Right ventricle myocardium inferior (tissue), 1 donor: ENCODE data around the gene ASPDH. TPM values are rescaled to one million over a fixed set of nuclear protein-coding genes. Genes with fewer than 3 reads are reported as not detected.

Source experiments
- ATAC-seq: fragments of 200-7000 bp; cut with Tn5 transposase; one replicate; pipeline ENCODE4 v1.9.1; 2020; ENCODE audit warnings: mild to moderate bottlenecking, moderate library complexity
- DNase-seq: peaks from one replicate; pipeline ENCODE4 v3.0.0; 2021; ENCODE audit errors: missing footprints
- intact Hi-C: fragments of 100-400 bp; cut with DNase I; formaldehyde crosslinking; loops from one replicate; pipeline ENCODE4 v1.11.0; 2022
- long read RNA-seq: library from polyadenylated mRNA; unstranded; transcript quantifications from one replicate; pipeline ENCODE4 v2.0.0, GENCODE V29; 2021
- total RNA-seq: library from RNA; stranded (reverse); fragmentation: NEBNext Ultra II Directional; extraction: Animal tissue kit (Norgen Biotek cat#: 25700); gene quantifications from one replicate; pipeline ENCODE4 v1.2.1, GENCODE V29; 2021
- donor health status: DM: no; HTN: yes; CAD: no; lungs with severe emphysema.

The ASPDH gene
- not detected for total RNA-seq
- long read RNA-seq = 0 reads

DNA sequence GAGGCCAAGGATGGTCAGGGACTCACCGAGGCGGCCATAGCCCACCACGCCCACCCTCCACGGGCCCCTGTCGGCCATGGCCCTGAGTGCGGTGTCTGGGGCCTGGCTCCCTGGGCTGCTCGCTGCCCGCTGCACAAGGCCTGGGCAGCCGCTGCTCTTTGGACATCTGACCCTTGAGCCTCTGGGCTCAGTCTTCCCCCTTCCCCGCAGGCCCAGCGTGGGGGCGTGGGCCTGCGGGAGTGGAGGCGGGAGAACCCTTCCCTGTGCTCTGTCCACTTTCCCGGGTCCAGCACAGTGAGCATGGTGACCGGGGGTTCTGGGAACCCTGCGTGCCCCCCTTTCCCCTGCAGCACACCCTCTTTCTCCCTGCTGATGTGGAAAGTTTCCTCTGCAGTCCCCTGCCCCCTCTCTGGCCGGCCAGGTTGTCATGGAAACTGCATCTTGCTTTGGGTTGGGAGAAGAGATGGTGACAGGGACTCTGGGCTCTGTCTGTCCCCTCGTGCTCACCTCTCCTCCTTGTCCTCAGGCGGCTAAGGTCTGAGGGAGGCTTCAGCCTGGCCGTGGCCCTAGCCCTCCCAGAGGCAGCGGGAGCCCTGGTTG, at the start of gene ASPDH:
Gene ASPDH (minus strand): TSS at position 168 of the 600 bp plus-strand sequence. CDS start 90 bp downstream, at position 78.
- no peak for DNase-seq
- intact Hi-C loops = no loop called here
- ATAC-seq = no peak

DNA sequence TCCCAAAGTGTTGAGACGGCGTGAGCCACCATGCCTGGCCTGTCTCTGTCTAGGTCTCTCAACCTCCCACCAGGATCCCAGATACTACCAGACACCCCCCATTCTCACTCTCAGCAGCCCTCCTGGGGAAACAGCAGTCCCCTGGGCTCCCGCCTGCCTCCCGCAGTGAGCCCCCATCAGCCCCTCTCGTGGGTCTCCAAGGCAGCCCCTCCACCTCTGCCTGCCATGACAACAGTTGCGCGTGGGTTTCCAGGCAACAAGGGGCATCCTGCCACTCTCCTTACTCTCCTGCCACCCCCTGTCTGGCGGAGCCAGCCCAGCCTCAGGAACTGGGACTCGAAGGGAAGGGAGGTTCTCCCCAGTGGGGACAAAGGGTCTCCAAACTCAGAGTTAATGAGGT, 49.3 kb upstream of the ASPDH start:
- intact Hi-C loops = no loop called here
- ATAC-seq = no peak
- no peak for DNase-seq

DNA sequence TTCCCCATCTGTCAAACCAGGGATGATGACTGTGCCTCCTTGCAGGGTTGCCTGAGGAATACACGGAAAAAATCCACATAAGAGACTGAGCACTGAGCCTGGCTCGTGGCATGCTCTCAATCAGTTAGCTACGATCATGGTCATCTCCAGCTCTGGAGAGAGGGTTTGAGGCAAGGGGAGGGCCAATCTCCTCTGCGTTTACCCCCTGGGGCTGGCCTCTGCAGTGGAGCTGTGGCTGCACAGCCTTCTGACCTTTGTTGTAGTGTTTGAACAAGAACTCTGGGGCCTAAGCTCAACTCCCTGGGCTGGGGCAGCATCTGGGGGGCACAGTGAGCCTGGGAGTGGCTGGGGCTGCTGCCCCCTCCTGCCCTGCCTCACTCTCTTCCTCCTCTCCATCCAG, 48.6 kb upstream of the ASPDH start:
- intact Hi-C loops = no loop called here
- no peak for ATAC-seq
- DNase-seq = no peak

DNA sequence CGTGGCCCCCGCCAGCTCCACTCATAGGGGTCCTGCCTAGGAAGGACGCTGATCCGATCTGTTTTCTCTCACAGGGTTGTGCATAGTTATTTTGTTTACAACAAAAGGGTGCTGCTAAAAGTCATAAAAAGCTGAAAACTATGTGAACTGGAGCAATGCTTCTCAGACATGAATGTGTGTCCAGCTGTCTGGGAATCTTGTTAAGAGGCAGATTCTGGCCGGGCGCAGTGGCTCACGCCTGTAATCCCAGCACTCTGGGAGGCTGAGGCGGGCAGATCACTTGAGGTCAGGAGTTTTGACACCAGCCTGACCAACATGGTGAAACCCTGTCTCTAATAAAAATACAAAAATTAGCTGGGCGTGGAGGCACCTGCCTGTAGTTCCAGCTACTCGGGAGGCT, 45.9 kb upstream of the ASPDH start:
- DNase-seq = no peak
- intact Hi-C loops = loop anchor here (10.0 kb wide), 1 partner anchor 85 kb away; the partner anchor contains the start of genes EMC10 and GARIN5A
- ATAC-seq = no peak

DNA sequence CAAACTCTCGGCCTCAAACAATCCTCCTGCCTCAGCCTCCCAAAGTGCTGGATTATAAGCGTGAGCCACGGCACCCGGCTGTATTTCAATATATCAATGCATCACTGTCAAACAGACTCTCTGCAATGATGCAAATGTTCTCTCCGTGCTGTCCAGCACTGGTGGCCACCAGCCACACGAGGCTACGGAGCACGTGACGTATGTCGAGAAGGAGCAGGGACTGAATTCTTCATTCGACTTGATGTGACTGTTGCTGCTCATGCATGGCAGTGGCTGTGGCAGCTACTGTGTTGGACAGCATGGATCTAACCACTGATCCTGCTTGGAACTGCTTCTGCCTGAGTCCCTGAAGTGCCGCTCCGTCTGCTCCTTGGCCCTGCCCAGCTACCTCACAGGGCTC, 44.7 kb upstream of the ASPDH start:
- no peak for DNase-seq
- intact Hi-C loops = loop anchor here (10.0 kb wide), 1 partner anchor 84 kb away; the partner anchor contains the start of genes EMC10 and GARIN5A
- no peak for ATAC-seq

DNA sequence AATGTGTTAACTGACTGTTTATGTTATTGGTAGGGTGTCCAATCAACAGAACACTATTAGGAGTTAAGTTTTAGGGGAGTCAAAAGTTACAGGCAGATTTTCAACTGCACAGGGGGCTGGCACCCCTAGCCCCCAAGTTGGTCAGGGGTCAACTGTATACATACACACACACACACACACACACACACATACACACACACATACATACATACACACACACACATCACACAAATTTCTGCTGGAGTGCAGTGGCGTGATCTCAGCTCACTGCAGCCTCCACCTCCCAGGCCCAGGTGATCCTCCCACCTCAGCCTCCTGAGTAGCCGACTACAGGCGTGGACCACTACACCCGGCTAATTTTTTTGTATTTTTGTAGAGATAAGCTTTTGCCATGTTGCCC, 44.3 kb upstream of the ASPDH start:
- intact Hi-C loops = loop anchor here (10.0 kb wide), 1 partner anchor 83 kb away; the partner anchor contains the start of genes EMC10 and GARIN5A
- ATAC-seq = no peak

DNA sequence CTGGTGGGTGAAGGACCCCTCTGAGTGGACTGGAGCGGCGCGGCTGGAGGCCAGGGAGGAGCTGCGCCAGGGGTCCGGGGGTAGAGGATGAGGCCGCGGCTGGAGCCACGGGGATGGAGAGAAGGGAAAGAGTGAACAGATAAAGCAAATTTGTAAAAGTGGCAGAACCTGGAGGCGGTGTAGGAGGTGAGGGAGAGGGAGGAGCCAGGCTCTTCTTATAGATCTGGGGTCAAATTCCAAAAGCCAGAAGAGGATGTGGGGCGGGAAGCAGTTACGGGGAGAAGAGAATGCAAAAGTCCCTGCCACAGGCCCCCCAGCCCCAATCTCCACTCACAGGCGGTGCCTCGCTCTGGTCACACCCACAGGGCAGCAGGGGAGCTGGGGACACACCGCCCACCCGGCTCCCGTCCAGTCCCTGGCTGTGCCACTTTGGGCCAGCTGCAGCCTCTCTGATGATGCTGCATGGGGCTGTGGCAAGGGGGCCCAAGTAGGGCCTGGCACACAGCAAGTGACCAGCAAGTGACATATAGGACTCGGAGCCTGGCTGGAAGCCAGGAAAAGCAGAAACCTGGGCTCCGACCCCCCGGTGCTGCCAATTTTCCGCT, 43.4 kb upstream of the ASPDH start:
- ATAC-seq (no peak), DNase-seq (no peak)
- intact Hi-C loops = loop anchor here (10.0 kb wide), 1 partner anchor 82 kb away; the partner anchor contains the start of genes EMC10 and GARIN5A

More for the DNA sequence above, 44.3 kb upstream of the ASPDH start:
- no peak for DNase-seq

DNA sequence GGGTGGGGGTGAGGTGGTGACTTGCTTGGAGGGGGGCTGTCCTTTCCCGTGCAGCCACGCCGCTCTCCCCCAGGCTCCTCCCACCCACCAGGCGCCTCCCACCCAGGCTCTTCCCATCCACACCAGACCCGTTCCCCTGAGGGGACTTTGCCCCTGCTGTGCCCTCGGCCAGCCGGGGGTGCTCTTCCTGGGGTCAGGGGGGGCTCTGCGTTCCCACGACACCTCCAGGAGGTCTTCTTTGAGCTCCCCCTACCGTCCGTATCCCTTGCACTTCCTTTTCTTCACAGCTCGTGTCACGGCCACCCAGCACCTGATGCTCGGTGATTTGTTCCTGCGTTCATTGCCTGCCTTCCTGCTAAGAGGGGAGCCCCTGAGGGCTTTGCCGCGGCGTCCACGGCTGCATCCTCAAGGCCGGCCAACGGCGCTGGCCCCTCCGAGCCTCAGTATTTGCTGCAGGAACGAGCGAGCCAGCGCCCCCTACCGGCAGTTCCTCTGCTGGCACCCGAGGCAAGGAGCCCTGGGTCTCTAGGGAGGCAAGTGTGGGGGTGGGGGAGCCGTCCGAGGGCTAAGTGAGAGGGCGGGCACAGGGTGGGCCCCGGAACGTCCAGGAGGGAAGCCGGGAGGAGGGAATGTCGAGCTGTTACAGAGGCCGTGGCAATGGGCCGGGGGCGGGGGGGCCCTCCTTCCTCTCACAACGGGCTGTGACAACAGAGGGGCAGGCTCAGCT, 42.7 kb upstream of the ASPDH start:
- intact Hi-C loops = loop anchor here (10.0 kb wide), 1 partner anchor 82 kb away; the partner anchor contains the start of genes EMC10 and GARIN5A
- DNase-seq (peak; percentile 84), ATAC-seq (peak; percentile 70)

DNA sequence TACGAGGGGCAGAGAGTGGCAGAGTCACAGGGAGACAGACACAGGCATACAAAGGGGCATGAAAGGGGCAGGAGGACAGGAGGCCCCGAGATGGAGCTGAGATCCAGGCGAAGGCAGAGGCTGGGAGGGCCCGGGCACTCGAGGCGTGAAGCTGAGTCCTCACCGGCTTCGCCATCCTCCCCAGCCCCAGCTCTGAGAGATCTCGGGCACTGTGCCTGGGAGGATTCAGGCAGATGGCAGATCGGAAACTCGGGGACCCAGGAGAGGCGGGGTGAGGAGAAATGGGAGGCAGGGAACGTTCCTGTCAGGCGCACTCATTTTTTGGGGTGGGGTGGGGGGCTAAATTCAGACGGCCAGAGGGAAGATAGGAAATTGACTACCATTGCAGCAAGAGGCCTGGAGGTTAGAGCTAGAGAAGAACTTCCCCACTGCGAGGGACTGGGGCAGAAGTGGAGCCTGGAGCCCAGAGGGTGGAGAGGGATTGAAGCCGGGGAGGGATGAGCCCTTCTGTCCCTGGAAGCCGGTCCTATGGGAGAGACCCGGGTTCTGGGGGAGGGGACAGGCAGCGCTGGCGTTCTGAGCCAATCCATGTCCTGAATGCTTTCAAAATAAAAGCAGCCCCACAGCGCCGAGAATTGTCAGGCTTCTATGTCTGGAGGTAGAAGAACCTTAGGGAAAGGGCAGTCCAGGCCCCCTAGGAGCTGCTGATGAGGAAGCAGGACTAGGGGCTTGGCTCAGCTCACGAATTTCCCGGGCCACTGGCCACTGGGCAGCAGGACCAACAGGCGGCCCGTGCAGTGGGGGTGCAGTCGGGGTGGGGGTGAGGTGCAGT, 42.0 kb upstream of the ASPDH start:
- ATAC-seq (no peak), DNase-seq (no peak)
- intact Hi-C loops = loop anchor here (10.0 kb wide), 1 partner anchor 81 kb away; the partner anchor contains the start of genes EMC10 and GARIN5A

DNA sequence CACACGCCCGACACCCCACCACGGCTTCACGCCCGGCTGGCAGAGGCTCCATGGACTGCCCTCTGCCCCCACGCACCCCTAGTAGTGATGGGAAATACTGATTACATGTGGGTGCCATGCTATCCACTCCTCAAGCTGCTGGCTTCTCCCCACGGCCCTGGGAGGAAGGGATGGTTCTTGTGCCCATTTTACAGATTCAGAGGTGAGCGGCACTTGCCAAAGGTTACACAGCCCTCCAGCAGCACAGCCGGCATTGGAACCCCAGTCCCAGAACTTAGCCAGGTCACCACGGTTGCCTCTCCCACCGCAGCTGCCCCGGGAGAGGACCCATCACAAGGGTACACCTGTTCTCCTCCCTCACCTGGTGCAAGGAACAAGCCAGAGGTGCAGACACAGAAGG, 41.3 kb upstream of the ASPDH start:
- intact Hi-C loops = loop anchor here (10.0 kb wide), 1 partner anchor 80 kb away; the partner anchor contains the start of genes EMC10 and GARIN5A
- no peak for ATAC-seq
- DNase-seq = no peak

DNA sequence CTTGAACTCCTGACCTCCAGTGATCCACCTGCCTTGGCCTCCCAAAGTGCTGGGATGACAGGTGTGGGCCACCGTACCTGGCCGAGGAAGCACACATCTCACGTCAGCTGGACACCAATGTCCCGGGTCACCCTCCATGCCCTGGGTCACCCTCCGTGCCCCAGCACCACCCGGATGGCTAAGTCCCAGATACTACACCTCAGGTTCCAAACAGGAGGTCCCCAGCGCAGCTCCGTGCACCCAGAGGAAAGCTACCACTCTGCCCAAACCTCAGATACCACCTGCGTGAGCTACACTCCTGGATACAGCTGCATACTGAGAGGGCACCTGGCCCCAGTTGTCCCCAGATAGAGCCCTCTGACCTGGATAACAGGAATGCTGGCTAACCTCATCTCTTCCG, 40.5 kb upstream of the ASPDH start:
- no peak for ATAC-seq
- intact Hi-C loops = loop anchor here (10.0 kb wide), 1 partner anchor 79 kb away; the partner anchor contains the start of genes EMC10 and GARIN5A
- no peak for DNase-seq

DNA sequence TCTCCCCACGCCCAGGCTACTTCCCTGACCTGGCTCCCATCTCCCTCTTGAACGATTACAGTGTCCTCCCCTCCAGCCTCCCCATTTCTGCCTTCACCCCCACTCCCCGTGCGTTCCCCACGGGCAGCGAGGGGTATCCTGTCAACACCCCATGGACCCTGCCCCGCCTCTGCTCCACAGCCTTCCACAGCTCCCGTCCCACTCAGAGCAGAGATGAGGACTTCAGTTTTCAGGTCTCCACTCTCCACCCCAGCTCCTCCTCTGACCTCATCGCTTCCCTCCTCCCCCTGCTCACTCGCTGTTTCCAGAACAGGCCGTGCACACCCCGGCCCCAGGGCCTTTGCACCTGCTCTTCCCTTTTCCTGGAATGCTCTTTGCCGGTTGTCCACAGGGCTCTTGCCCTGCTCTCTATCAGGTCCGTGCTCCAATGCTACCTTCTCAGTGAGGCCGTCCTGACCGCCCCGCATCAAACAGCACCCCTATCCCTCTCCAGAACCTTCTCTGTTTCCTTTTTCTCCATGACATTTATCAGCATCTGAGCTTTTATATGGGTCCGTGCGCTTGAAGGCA, 39.5 kb upstream of the ASPDH start:
- intact Hi-C loops = loop anchor here (10.0 kb wide), 1 partner anchor 78 kb away; the partner anchor contains the start of genes EMC10 and GARIN5A
- DNase-seq (no peak), ATAC-seq (no peak)

DNA sequence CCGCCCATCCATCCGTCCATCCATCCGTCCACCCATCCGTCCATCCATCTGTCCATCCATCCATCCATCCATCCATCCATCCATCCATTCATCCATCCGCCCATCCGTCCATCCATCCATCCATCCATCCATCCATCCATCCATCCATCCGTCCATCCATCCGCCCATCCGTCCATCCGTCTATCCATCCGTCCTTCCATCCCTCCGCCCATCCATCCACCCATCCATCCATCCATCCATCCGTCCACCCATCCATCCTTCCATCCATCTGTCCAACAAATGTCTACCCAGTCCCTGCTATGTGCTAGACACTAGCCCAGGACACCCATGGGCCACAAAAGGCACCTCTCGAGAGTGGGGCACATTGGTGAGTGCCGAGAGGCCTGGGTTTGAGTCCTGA, 38.8 kb upstream of the ASPDH start:
- intact Hi-C loops = loop anchor here (10.0 kb wide), 1 partner anchor 78 kb away; the partner anchor contains the start of genes EMC10 and GARIN5A
- DNase-seq (no peak), ATAC-seq (no peak)

DNA sequence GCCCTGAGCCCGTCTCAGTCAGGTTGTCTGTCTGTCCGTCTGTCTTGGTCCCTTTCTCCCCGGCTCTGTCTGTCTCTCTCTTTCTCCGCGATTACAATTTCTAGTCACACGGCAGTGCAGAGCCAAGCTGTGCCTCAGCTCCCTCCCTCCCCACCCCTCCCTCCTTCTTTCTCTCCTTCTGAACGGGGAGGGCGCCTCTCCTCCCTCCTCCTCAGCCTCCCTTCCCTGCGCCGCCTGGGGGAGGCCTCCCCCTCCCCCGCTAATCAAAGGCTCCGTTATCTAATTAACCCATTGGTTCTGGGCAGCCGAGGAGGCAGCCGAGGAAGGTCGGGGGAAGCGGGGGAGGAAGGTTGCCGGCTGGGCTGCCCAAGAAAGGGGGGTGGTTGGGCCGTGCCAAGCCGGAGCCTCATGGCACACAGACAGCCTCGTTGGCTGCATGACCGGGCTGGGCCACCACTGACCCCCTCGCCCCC, 38.0 kb upstream of the ASPDH start:
- intact Hi-C loops = loop anchor here (10.0 kb wide), 1 partner anchor 77 kb away; the partner anchor contains the start of genes EMC10 and GARIN5A
- no peak for ATAC-seq

DNA sequence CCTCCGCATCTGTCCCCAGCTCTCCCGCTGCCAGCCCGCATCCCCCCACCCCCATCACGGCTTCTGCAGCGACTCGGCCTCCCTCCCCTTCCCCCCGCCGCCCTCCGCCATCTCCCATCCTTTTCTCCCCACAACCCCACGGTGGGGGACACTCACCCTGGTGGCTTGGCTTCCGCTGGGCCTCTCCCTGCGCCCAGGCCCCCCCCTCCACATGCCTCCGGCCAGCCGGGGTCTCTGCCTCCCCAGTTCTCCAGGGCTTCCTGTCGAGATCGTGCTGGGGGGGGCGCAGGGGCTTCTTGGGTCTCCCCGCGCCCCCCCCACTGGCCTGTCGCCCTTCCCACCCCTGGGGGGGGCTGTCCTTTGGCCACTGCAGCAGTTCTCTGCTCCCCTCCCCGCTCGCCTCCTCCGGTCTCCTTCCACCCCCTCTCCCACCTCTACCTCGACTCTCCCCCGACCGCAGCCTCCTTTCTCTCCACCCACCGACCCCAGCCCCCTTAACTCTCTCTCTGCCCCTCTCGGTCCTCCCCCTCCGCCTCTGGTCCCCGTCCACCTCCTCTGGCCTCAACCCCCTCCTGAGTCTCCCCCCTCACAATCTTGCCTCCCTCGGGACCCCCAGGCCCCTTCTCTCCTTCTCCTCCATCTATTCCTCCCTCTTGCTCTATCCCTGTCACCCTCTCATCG, 37.5 kb upstream of the ASPDH start:
- ATAC-seq = no peak
- DNase-seq = no peak
- intact Hi-C loops = loop anchor here (10.0 kb wide), 1 partner anchor 76 kb away; the partner anchor contains the start of genes EMC10 and GARIN5A

More for the DNA sequence above, 38.0 kb upstream of the ASPDH start:
- DNase-seq = no peak

DNA sequence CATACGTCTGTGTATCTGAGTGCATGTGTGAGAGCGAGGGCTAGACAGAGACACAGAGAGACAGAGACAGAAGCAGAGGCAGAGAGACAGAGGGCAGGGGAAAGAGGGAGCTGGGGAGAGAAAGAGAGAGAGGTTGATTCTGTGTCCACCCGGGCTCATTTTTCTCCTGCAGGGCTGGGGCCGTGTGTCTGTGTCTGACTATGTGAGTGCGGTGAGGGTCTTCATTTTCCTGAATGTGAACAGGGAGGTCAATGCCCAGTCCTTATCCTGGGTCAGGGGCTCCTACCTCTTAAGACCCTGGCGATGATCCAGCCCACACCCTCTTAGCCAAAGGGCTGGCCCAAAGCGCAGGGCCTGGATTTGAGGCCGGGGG, 36.9 kb upstream of the ASPDH start:
- intact Hi-C loops = loop anchor here (10.0 kb wide), 1 partner anchor 76 kb away; the partner anchor contains the start of genes EMC10 and GARIN5A
- DNase-seq = no peak
- no peak for ATAC-seq

DNA sequence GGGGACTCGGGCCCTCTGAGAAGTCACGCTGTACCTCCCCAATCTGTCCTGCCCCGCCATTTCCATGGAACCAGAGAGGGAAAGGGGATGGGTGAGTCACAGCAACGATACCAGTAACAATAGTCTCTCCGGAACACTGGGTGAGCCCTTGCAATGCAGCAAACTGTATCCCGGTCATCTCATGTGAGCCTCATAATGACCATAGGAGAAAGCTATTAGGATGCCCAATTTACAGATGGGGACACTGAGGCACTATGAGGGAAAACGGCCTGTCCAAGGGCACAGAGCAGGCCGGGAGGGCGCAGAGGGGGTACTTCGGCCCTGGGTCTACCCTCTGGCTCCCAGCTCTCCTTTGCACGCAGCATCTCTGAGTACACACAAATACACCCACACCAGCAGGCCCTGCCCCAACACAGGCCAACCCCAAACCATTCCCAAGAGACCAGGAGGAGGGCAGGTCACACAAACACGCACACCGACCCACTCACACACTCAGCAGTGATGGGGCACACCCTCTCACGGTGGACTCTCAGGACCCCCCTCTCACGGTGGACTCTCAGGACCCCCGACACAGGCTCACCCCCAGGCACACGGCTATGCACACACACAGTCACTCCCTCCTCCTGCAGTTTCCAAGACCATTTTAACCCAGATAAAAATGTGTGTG, 36.3 kb upstream of the ASPDH start:
- intact Hi-C loops = loop anchor here (10.0 kb wide), 1 partner anchor 75 kb away; the partner anchor contains the start of genes EMC10 and GARIN5A
- no peak for ATAC-seq
- DNase-seq = no peak
